Fibroblast of skin of scalp (primary cell): ENCODE data around the gene UGT1A3.

Experiments used
- DNase-seq: peaks from one replicate; pipeline ENCODE4 v3.0.0-alpha.2; 2013

Gene UGT1A3

GRCh38 chr2:233817995-233818638 is 89.3 kb downstream of the UGT1A3 start:
- no peak for DNase-seq

GRCh38 chr2:233818639-233819621 is 90.1 kb downstream of the UGT1A3 start:
- no peak for DNase-seq

DNA sequence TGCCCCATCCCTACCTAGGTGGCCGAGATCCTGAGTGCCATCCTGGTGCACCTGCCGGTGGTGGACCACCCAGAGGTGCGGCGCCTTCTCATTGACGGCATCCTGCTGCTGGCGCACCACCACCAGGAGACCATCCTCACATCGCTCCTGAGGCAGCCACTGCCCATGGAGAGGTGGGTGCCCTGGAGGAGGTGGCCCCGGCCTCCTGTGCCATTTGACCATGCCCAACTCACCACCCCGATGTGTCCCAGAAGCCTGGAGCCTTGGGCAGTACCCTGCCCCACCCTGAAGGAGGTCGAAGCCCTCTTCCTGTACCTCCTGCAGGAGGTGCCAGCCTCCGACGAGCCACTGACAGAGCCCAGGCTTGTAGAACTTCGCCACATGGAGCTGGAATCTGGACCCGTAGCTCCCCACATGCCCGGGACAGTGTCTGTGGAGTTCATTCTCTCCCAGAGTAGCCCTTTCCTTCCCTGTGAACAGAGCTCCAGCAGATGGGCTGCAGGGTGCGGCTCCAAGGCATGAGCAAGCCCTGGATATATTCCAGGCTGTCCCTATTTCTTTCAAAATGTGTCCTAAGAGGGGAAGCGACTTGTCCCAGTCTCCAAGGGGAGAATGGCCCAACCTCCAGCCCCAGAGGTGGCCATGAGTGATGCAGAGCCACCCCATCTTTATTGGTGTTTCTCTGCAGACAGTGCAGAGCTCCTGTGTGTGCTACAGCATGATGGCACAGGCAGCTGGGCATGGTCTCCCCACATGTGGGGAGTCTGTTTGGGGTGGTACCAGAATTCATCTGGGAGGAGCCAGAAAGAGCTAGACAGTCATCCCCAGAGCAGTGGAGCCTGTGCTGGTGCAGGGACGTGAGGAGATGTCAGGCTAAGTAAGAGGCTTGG is 91.3 kb downstream of the UGT1A3 start:
- no peak for DNase-seq

DNA sequence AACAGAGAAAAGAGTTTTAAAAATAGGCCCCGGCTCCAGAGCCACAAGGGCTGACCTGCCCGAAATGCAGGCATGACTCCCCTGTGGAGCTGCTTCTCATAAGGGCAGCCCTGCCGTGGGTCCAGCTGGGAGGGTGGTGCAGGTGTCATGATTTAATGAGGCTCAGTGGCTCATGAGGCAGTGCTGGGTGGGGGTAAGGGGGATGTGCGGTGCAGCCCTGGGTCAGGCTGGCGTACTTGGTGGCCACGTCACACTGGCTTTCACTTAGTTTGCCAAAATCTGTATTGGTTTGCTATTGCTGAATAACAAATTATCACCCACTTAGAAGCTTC is 91.9 kb downstream of the UGT1A3 start:
- no peak for DNase-seq

- DNase-seq: no peak
Observed at GRCh38 chr2:233821196-233821595, 92.4 kb downstream of the UGT1A3 start.

- DNase-seq: no peak
Observed at GRCh38 chr2:233821709-233822100, 92.9 kb downstream of the UGT1A3 start.

GRCh38 chr2:233822101-233822771 is 93.4 kb downstream of the UGT1A3 start:
- no peak for DNase-seq
